GM11168 (cell line): ENCODE measurements around the gene ALG14.
"Not testable (repeated sequence)": the region's sequence is repeated elsewhere in the genome, so short reads cannot be mapped to it uniquely, and the experiment has no call there.

Experiments used
- in situ Hi-C: fragments of 300-500 bp; cut with MboI; formaldehyde crosslinking; loops from one replicate; pipeline ENCODE4 v1.12.0; 2022; ENCODE audit warnings: low sequenced_read_pairs; ENCODE audit not compliant: unreplicated experiment

The ALG14 gene

DNA sequence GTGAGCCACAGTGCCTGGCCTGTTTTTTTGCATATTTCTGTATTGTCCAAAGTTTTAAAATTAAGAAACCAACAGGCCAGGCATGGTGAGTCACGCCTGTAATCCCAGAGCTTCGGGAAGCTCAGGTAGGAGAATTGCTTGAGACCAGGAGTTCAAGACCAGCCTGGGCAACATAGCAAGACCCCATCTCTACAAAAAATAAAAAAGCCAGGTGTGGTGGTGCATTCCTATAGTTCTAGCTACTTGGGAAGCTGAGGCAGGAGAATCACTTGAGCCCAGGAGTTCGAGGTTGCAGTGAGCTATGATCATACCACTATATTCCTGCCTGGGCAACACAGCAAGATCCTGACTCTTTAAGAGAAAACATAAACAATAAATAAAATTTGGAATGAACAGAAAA lies 25.1 kb downstream of the ALG14 start:
- in situ Hi-C loops = not testable (repeated sequence)

DNA sequence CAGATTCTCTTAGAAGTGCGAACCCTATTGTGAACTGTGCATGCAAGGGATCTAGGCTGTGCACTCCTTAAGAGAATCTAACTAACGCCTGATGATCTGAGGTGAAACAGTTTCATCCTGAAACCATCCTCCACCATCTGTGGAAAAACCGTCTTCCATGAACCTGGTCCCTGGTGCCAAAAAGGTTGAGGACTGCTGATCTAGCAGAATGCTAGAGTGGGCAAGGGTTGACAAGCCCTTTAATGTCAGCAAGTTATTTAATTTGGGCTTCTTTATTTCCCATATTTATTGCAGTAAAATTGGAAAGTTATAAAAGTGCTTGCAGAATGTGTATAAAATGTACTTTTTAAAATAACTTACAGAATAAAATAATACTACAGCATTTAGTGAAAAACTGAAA lies 26.4 kb downstream of the ALG14 start:
- in situ Hi-C loops = no loop called here

DNA sequence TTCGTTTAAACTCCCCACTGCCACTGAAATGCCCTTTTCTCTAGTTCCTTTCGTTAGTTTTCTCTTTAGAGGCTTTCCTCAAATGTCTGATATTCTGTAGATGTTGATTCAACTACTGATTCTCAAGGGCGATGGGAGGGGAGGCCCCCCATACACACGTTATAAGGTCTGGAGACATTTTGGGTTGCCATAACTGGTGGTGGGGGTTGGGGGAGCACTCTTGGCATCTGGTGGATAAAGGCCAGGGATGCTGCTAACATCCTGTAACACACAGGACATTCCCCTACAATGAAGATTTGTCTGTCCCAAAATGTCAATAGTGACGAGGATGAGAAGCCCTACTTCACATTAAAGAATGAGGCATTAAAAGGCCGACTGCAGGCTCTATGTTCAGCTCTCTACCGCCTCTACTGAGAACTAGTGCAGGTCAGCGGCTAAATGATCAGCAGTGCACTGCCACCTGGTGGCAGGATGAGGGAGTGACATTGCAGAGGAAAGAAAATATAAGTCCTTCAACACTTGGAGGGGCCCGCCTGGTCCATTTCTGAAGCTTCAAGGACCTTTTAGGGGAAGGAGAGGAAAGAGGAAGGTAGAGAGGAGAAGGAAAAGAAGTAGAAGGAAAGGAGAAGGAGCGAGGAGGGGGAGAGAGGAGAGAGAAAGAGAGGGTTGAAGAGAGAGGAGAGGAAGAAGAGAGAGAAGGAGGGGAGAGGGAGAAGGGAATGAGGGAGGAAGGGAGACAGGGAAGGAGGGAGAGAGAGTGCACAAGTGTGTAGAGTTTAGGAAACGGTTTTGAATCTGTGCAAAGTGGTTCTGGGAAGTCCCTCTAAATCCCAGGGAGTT lies 29.4 kb downstream of the ALG14 start:
- in situ Hi-C loops = no loop called here

DNA sequence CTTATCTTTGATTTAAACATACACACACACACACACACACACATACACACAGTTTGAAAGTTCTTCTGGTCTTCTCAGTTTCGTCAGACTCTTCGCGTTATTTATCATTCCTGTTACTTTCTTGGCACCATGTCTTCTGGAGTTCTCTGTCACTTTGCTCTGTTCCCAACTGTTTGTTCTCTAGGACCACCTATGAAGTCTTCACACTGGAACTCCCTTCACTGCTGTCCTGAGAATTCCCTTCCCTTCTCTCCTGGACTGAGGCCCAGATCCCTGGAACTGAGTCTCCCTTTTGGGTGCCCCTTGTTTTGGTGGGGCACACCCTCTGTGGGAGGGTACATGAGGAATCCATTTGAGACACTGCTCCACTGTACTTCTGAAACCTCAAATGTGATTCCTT lies 30.5 kb downstream of the ALG14 start:
- in situ Hi-C loops = no loop called here

DNA sequence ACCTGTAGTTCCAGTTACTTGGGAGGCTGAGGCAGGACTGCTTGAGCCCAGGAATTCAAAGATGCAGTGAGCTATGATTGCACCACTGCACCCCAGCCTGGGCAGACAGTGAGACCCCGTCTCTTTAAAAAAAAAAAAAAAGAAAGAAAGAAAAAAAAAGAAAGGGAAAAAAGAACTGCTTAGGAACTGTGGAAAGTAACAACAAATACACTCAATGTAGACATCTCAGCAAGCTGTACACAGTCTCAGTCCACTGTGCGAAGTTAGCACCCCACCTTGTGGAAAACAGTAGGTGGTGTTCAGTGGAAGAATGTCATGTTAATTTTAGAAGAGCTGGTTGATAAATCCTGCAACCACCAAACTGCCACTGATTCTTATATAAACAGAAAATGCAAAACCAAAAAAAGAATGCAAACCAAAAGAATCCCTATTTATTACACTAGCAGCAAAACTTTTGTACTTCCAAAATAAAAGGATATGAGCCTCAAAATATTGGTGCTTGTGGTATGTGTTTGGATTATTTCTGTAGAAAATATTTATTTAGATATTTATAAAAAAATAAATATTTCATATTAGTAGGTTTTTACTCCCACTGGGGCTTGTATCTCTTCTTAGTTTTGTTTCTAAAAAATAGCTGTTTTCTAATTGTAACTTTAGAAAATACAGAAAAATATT lies 31.1 kb downstream of the ALG14 start:
- in situ Hi-C loops = no loop called here

DNA sequence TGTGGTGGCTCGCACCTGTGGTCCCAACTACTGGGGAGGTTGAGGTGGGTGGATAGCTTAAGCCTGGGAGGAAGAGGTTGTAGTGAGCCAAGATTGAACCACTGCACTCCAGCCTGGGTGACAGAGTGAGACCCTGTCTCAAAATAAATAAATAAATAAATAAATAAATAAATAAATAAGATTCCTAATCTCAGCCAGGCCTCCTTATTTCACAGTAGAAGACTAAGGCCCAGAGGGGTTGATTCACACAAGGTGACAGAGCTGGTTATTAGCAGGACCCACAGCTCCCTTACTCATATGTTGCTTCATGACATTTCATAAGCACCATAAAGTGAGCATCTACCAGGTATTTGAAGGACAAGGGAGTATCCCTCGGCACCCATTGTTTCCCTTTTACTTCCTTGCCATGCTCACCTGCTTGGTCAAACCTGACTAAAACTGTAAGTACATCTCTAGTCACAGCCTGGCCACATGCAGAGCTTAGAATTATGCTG lies 32.7 kb downstream of the ALG14 start:
- in situ Hi-C loops = no loop called here

DNA sequence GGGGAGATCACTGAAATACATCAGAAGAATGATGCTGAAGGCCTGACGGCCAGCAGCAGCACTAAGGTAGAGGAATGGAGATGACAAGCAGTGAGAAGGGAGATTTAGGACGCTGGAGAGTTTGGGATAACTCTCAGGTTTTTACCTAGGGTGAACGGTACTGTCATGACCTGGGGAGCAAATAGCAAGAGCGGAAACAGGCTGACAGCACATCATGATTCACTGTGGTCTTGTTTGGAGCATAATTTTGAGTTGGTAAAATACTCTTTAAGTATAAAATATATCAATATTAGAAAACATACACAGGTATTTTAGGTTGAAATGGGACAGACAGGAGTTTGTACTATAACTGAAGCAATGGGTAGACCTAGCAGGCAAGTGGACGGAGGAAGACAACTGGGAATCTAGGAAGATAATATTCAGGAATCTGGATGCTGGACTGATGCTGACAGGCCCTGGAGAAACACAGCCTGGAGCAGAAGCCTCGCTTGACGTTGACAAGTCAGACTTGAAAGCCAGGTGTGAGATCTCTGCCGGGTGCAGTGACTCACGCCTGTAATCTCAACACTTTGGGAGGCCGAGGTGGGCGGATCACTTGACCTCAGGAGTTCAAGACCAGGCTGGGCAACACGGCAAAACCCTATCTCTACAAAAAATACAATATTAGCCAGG lies 33.3 kb downstream of the ALG14 start:
- in situ Hi-C loops = loop anchor here (5.0 kb wide), 1 partner anchor 187 kb away; no protein-coding TSS in a partner anchor

DNA sequence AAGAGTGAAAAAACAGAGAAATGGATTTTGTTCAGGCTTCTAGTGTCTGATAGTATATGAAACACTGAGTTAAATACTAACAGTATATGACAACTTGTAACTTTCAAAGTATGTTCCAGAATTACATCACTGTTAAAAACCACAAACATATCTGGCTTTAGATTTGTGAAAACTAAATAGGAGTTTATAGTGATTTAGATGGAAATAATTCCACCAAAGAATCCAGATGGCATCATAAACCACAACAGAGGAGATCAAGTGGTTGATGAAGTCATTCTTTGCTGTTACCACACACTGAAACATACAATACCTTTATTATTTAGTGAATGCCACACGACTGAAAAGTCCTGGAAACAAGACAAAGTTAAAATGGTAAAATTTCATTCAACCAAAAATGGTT lies 37.2 kb downstream of the ALG14 start:
- in situ Hi-C loops = loop anchor here (5.0 kb wide), 1 partner anchor 183 kb away; no protein-coding TSS in a partner anchor

DNA sequence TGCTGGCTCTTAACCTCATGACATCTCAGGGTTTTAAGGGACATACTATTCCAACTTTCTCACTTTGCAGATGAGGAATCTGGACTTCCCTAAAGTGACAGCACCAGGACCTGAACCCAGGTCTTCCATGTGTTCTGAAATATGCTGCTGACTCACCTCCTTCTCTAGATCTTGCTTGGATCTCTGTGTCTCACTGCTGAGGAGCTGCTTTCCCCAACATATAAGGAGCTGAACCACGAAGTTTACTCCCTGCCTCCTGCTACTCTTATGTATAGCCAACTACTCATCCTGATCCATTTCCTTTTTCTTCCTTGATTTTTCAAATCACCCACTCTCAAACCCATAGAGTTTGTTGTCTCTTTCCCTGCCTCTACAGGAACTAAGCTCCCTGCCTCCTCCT lies 38.2 kb downstream of the ALG14 start:
- in situ Hi-C loops = no loop called here

DNA sequence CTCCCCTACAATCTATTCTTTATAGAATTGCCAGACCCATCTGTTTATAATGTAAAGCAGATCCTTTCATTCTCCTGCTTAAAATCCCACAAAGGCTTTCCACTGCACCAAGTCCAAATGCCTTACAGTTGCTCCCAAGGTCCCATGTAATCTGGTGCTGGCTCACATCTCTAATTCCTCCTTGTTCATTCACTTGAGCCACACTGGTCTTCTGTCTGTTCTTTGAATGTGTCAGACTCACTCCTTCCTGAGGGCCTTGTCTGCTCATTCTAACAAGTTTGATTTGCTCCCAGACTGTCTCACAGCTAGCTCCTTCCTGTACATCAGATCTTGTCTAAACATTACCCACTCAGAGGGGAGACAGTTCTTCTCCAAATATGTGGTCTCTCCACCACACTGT lies 38.9 kb downstream of the ALG14 start:
- in situ Hi-C loops = no loop called here

DNA sequence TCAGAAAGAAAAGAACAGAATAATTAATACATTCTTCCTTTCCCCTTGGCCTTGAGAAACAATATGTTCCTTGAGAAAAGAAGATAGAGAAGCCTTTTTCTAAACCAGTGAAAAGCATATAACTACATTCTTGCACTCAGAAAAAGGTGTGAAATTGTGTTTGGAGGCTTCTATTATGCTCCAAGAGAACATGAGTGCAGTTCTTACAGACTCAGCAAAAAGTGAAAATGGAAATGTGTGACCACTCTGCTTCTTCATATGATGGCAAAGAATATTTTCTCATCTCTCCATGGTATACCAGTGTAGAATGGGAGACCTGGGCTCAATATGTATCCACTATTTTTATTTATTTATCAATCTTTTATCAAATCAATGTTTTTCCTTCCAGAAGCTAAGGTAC lies 43.2 kb downstream of the ALG14 start:
- in situ Hi-C loops = no loop called here

DNA sequence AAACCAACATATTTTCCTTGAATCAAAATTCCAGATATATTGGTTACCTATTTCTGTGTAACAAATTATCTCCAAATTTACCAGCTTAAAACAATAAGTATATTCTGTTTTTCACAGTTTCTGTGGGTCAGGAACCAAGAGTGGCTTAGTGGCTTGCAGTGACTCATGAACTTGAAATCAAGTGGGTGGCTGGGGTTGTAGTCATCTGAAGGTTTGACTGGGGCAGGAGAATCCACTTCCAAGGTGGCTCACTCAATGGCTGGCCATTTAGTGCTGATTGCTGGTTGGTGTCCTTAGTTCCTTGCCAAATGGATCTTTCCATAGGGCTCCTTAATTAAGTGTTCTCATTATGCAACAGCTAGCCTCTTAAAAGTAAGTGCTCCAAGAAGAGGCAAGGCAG lies 43.8 kb downstream of the ALG14 start:
- in situ Hi-C loops = no loop called here

DNA sequence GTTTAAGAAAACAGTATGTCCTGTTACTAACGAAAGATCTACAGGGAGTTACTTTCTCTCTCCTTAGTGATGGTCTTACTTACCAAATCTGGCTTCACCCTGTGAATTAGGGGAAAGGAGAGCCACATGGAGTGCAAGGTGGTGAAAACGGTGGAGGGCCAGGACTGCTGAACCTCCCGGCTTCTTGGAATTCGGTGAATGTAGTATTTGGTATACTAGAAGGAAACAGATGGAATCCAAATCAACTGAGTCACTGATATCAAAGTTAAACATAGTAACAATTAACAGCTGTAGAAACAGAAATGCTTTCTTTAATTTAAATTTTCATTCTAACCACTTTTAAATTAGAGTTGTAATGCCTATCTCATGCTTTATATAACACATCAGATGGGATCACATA lies 45.7 kb downstream of the ALG14 start:
- in situ Hi-C loops = no loop called here

DNA sequence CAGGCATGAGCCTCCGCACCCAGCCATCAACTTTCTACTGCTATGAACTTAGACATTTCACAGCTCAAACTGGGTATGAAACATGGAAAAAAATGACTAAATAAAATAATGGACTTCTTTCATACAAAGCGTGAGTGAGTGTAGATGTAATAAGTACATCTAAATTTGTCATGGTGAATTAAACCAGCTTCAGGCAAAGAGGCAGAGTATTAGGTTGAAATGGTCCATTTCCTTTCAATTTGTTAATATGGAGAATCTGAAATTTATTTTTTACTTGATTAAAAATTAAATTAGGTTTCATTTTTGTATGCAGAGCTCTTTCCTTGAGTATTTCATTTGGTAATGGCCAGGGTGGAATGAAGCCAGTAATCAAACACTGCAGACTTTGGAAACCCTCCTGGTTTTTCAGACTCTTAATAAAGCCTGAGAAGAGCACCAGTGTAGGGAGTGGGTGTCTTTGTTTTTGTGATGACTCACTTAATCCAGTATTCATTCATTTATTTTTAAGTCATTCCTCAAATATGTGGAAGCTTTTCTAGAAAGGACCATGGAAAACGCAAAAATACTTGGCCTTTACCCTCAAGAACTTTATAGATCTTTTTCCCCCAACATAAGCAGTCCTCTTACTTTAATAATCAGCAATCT lies 49.2 kb downstream of the ALG14 start:
- in situ Hi-C loops = no loop called here

DNA sequence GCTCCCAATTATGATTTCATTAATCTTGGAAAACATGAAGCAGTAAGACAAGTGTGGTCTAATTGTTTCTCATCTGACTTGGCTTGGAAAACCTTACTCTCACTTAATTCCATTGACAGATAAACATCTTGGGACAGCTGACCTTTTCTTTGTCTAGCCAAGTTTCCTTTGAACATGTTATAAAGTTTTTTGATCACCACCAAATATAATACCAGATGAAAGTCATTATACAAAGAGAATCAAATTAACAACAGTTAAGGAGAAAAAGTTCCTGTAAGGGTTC lies 50.2 kb downstream of the ALG14 start:
- in situ Hi-C loops = no loop called here

DNA sequence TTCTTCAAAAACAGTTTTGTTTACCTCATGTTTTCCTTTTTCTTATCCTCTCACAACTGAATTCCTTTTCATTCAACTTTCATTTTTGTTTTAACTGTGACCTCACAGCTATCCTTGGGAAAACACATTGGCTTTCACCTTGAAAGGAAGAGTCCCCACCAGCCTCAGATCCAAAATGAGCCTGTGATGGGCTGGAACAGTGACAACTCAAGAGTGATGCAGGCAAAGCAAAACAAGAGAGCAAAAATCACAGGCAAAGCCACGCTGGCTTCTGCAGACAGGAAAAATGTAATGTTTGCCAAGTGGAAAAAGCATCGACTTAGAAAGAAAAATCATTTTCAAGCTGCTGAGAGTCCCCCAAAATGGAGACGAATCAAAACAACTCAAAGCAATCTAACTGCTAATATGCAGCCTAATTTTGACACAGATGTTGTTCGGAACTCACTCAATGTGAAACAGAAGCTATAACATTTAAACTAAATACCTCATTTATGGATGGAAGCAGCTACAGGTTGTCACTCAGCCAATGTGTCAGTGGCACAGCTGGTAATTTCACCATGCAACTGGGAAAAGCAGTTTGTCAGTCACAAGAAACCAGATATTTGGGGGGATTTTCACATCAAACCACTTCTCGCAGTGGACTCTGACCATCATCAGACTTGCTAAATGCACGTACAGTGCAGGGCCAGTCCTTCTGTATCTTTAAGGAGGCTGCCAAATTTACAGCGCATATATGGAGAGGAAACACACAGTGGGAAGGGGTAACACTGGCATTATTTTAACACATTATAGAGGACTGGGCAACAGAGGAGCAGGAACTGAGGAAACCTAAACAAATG lies 50.7 kb downstream of the ALG14 start:
- in situ Hi-C loops = no loop called here

DNA sequence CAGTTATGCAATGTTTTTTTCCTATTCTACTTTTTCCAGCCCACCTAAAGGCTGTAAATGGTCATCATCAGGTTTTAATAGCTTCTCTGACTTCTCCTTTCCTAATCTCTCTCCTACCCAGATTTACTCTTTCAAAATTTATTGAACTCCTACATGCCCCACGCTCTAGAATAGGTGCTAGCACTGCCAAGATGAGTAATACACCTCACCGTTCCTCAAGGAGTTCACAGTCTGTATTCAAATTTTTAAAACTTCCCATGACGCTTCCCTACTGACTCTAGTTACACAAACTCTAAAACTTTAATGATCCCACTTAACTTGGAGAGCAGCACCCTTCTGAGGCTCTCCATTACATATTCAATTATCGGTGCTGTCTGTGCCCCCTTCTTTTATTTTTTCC lies 51.6 kb downstream of the ALG14 start:
- in situ Hi-C loops = no loop called here

DNA sequence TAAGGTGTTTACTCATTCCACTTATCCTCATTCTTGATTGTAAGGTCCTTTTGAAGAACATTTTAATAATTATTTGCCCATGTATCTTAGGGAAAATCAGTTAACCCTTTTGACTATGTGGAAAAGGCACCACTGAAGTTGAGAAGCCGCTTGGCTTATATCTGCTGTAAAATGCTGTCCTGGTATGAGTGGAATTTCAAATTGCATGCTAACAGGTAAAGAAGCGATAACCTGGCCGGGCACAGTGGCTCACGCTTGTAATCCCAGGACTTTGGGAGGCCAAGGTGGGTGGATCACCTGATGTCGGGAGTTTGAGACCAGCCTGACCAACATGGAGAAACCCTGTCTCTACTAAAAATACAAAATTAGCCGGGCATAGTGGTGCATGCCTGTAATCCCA lies 53.3 kb downstream of the ALG14 start:
- in situ Hi-C loops = not testable (repeated sequence)

DNA sequence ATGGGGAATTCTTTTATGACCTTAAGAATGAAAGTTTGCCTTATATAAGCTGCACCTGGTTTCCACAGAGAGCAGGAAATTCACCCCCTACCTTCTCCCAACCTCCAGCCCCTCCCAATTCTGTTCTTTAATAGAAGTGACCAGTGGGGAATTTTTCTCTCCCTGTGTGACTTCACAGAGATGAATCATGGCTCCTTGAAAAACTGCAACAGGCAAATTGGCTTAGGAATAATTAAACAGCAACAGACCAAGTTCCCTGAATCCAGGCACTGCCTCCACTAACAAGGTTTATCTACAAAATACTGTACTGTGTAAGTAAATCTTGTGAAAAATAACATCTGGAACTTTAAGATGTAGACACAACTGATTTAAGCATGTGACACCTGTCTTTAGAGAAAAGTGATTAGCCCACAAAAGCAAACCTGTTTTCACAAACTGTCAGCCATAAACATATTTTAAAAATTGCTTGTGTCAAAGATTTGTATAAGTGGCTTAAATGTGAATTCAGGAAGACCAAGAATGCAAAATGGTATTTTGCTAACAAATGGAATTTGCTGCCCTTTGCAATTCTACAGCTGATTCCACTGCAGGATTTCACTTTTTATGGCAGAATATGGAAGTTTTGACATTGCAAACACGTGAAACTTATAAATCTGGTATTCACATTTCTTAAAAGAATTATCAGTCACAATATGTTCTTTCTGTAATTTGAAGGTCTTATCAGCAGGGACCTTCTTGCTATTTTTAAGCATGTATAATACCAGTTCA lies 54.0 kb downstream of the ALG14 start:
- in situ Hi-C loops = no loop called here
